Stimulated activated CD8-positive, alpha-beta memory T cell treated with anti-CD3 and anti-CD28 coated beads, Interleukin-12 subunit alpha, Interleukin-12 subunit beta, amount 100 ng/mL, for 24 hours (primary cell): Measurements from ENCODE around the gene NRXN3.

Experiments
- DNase-seq: peaks from one replicate; pipeline ENCODE4 v3.0.0-alpha.2; 2020; ENCODE audit errors: extremely low read depth

Gene NRXN3

GRCh38 chr14:79665556-79665955 is 1495.4 kb downstream of the NRXN3 start:
- no peak for DNase-seq

- no peak for DNase-seq
These were observed 1498.8 kb downstream of the NRXN3 start for GRCh38 chr14:79668951-79669350.

DNA sequence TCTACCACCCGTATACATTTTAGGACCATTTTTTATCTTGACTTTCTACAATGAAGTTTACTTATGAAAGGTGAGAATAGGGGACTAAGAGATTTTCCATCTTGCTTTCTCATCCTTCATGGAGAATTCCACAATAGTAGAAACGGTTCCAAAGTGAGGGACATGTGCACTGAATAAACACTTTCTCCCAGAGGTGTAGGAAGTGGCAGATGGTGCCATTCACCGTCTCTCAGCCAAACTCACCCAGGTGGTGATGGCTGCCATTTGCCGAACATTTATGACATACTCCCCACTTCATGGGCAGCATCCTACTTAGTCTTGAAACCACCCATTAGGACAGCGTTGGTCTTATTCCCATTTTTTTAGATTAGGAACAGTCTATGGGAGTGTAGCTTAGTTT is 1500.6 kb downstream of the NRXN3 start:
- DNase-seq: no peak

DNA sequence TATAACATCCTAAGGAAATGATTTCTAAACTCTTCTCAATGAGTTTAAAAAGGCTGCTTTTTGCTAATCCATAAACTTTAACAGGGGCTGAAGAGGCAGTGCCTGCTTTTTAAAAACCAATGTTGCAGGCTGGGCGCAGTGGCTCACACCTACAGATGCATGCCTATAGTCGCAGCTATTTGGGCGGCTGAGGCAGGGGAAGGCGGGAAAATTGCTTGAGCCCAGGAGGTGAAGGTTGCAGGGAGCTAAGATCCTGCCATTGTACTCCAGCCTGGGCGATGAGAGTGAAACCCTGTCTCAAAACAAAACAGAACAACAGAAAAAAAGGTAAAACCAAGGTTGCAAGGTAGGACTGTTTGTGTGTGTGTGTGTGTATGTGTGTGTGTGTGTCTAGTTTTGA is 1509.9 kb downstream of the NRXN3 start:
- DNase-seq: no peak

GRCh38 chr14:79686196-79686595 is 1516.0 kb downstream of the NRXN3 start:
- no peak for DNase-seq

GRCh38 chr14:79690960-79691359 is 1520.8 kb downstream of the NRXN3 start:
- no peak for DNase-seq

- DNase-seq: no peak
These were observed 1523.8 kb downstream of the NRXN3 start for GRCh38 chr14:79693935-79694334.

DNA sequence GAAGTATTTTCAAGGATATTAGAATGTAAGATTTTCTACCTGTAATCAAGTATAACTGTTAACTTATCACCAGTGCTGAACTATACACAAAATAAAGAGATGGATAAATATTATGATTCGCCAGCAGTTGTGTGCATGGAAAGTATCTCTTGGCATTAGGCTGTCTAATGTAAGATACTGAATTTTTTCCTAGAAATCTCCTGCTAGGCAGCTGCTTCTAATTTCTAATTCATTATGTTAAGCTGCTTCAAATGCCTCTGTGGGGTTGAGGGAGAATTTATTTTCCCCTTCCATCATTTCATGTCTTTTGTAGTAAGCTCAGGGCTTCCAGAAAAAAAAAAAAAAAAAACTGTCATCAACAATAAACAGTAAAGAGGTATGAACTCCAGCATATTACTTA is 1525.1 kb downstream of the NRXN3 start:
- DNase-seq: no peak

- no peak for DNase-seq
These were observed 1528.1 kb downstream of the NRXN3 start for GRCh38 chr14:79698298-79698711.

DNA sequence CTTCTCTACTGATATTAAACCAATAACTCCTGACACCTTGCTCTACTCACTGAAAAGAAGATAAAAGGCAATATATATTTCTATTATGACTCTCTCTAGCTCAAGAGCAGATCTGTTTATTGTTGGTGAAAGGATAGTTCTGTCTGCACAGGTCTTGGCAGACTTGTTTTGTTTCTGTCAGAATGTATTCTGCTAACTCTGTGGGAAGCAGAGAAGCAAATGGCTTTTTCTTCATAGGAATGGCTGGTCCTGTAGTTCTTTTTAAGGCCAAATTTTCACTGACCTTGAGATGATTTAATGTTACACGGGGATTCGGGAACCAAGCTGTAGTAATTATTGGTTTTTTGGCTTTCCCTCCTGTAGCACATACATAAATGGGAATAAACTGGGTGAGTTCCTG is 1529.0 kb downstream of the NRXN3 start:
- DNase-seq: no peak

DNA sequence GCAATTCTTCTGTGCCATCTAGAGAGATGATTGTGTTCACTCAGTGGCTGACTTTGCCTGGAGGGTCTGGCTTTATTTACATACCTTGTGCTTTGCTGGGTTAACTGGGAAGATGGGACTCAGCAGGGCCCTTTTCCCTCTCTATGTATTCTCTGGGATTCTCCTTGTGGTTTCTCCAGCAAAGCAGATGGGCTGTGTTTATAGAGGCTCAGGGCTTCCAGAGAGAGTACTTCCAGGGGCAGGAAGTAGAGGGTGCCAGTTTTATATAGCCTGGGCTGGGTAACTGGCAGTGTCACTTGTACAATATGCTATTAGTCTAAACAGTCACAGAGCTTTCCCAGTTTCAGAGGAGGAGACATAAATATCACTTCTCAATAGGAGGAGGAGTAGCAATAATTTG is 1531.2 kb downstream of the NRXN3 start:
- DNase-seq: no peak

DNA sequence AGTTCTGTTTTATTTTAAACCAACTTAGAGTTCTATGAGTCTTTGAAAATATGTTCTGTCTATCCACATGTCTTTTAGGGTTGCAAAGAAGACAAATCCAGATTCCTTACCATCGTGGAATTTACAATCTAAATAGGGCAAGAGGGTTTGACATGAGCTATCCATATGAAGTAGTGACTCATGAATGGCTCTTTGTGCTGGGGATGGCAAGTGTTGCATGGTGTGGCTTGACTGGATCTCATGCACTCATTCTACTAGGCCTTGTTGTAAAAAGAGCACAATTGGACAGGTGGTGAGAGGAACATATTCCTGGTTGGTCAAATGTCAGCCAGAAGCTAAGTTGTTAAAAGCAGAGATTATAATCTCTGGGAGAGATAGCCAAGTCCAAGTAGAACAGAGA is 1532.0 kb downstream of the NRXN3 start:
- no peak for DNase-seq

- DNase-seq: no peak
These were observed 1533.0 kb downstream of the NRXN3 start for GRCh38 chr14:79703209-79703608.

DNA sequence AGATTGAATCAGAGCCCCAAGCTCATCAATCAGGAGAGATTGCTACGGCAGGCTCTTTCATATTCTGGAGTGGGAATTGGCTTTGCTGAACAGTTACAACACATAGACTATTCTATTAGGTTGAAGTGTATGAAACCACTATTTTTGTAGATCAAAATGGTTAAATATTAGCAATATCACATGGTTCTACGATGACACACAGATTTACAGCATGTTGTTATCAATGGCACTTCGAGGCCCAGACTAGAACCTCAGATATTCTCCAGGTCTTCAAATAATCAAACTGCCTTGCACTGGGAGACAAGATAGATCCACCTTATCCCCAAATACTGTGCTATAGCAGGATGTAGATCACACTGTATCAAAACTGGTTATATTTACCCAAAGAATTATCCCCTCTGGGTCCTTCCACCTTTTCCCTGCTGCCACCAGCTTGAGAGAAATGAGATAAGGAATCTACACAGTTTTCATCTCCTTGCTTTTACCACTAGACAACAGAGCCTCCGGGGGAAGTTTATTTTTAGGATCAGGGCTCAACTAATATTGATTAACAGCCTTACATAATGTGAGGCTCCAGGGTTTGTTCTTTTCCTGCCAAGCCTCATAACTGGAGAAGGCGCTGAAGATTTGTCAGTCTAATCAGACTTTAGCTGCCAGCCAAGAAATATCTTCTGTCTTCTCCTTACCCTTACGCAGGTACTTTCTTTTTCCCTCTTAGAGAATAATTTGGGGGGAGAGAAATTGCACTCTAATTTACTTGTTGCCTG is 1534.1 kb downstream of the NRXN3 start:
- DNase-seq: no peak

DNA sequence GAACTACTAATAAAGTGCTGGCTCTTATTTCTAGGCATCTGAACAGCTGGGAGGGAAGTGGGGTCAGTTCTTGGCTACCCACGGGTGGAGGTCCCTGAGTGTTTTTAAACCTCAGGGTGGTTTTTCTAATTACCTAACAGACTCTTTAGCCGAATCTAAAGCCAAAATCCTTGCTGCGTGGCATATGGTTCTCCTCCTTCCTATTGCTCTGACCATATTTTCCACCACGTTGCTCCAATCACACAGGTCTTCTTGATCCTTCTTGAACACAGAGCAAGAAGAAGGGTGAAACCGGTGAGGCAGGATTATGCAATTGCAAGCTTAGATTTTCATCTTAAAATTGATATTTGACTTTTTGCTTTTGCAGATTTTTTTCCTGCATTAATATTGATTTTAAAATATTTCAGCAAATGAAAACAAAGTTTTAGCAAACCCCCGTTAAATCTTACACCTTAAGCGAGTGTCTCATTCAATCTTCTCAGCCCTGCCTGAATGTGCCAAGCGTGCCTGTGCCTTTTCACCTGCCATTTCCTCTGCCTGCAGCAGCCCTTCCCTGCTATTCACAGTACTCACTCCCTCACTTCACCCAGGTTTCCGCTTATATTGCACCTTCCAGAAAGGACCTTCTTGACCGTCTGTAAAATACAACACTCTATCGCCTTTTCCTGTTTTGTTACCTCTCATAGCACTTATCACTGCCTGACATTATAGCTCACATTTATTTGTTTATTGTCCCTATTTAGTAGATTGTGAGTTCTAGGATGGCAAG is 1535.1 kb downstream of the NRXN3 start:
- DNase-seq: no peak

DNA sequence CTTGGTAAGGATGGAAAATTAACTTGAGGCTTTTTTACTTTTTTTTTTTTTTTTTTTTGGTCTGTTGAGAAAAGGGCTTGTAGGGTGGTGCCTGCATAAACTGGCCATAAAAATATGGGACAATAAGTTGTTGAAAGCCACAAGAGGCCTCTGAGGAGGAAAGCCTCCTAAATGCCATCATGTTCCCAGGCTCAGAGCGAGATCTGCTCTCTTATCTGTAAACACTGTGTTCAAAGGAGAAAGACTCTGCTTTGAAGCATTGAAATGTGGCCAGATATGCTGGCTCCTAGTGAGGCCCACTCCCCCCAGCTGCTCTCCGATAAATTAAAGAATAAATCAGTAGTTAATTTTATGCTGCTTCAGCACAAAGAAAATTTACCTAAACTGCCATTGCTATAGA is 1536.2 kb downstream of the NRXN3 start:
- DNase-seq: no peak

- no peak for DNase-seq
These were observed 1538.5 kb downstream of the NRXN3 start for GRCh38 chr14:79708426-79709388.

DNA sequence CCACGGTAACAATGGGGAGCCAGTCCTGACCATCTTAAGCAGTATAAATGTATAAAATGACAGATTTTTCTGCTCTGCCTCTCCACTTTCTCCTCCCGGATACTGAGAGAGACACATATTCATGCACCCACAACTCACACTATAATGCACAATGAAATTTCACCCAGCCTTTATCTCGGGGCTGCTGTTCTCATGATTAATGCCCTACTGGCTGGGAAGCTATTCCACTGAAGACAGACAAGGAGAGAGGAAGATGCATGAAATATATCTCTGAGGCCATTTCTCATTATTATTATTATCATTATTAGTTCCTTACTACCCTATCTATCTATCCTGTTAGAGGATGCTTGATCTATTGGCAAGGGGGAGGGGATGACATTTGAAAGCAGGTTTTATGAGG is 1539.4 kb downstream of the NRXN3 start:
- DNase-seq: no peak

DNA sequence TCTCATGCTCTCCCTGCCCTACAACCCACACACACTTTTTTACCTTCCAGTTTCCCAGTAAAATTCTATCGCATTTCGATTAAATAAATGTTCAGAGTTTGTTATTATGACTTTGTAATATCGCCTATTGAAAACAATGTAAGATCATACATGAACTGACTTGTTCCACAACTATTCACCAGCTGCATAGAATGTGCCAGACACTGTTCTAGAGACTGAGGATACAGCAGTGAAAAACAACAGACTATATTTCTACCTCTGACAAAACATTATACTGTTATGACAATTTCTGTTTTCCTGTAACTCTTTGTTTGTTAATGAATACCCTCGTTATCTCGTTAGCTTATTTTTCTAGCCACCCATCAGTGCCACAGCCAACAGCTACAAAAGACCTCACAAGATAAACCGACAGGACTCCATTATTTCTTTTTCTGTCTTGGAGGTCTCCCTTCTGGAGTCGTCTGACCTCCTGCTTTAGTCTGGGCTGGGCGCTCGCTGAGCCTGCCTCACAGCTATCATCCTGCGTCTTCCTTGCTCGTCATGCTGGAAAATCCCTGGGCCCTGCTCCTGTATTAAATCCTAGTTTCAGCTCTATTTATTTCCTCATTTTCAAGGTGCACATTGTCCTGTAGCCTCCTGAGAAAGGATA is 1542.3 kb downstream of the NRXN3 start:
- DNase-seq: no peak

GRCh38 chr14:79721399-79722084 is 1551.4 kb downstream of the NRXN3 start:
- DNase-seq: no peak
